K562 (cell line): ENCODE measurements around the gene ACER1. TPM values are rescaled to one million over a fixed set of nuclear protein-coding genes. Genes with fewer than 3 reads are reported as not detected.
A peak's percentile ranks its signal among the peaks of the same experiment; 100 is the strongest.

Source experiments
- ATAC-seq: fragments of 200-7000 bp; cut with Tn5 transposase; 3 replicates; pipeline ENCODE4 v1.9.1; 2020; ENCODE audit warnings: moderate library complexity
- BruUV-seq: library from RNA; stranded (reverse); fragments of 400-500 nt; replicated peaks from 2 replicates; lab custom pipeline; 2021; lab: Mats Ljungman, UMichigan
- CTCF ChIA-PET: fragments of 300-600 bp; formaldehyde crosslinking; extraction: SDS; loops from one replicate; lab custom pipeline; 2021; ENCODE audit warnings: low intra/inter-chr PET ratio; lab: Yijun Ruan, JAX
- POLR2A ChIA-PET: fragments of 300-600, 350-650 bp; sonication (Branson Sonifier 250); formaldehyde crosslinking; extraction: SDS; loops from one replicate; lab custom pipeline; 2021; ENCODE audit warnings: antibody characterized with exemption, inconsistent platforms; lab: Yijun Ruan, JAX
- DNase-seq, 4 experiments: peaks; one replicate each; pipeline versions ENCODE4 v3.0.0 to v3.0.0-alpha.2; 2011 to 2018; ENCODE audit warnings: low spot score in 3 of 4, mixed read lengths in 3 of 4; ENCODE audit errors: extremely low read depth in 1 of 4
- FAIRE-seq: peaks from 2 replicates; lab custom pipeline; 2011; peaks lifted over from hg19 to GRCh38; lab: Jason Lieb, UNC
- H2AFZ ChIP-seq: 2 replicates; pipeline ENCODE4 v1.6.0; 2011; ENCODE audit warnings: low read depth, low read length, control low read depth, inconsistent platforms
- H3K27ac ChIP-seq: fragments of 200-600 bp; 3 replicates; pipeline ENCODE4 v1.8.0; 2011; ENCODE audit warnings: low read depth, mild to moderate bottlenecking, control low read depth, inconsistent platforms, low read length, moderate library complexity, mixed read lengths; ENCODE audit errors: extremely low read depth
- H3K27me3 ChIP-seq, 2 experiments: fragments of 300-600 bp in 1 of 2; 2 replicates in 1 of 2; 3 replicates in 1 of 2; pipeline versions ENCODE4 v1.6.0 to v1.8.0; 2011; ENCODE audit warnings: inconsistent platforms in 2 of 2, low read length in 2 of 2, mild to moderate bottlenecking in 1 of 2, mixed read lengths in 1 of 2, moderate library complexity in 1 of 2; ENCODE audit not compliant: control insufficient read depth in 2 of 2, insufficient read depth in 2 of 2
- H3K36me3 ChIP-seq: fragments of 300-600 bp; 3 replicates; pipeline ENCODE4 v1.8.0; 2011; ENCODE audit warnings: mild to moderate bottlenecking, low read length, inconsistent platforms; ENCODE audit not compliant: control insufficient read depth, insufficient read depth
- H3K4me1 ChIP-seq, 2 experiments: fragments of 200-600 bp in 1 of 2; replicated peaks in 1 of 2; 2 replicates in 1 of 2; 3 replicates in 1 of 2; pipeline versions ENCODE4 v1.5.1 to v1.8.0; 2011; ENCODE audit warnings: inconsistent platforms in 2 of 2, low read length in 2 of 2, mild to moderate bottlenecking in 1 of 2, mixed read lengths in 1 of 2, moderate library complexity in 1 of 2; ENCODE audit not compliant: control insufficient read depth in 2 of 2, insufficient read depth in 2 of 2
- H3K4me2 ChIP-seq: 2 replicates; pipeline ENCODE4 v1.6.1; 2011; ENCODE audit warnings: low read length, control low read depth, inconsistent platforms, mixed read lengths; ENCODE audit not compliant: insufficient read depth
- H3K4me3 ChIP-seq: fragments of 200-600 bp; sonication (generic), shearing (Covaris generic); 2 replicates; pipeline ENCODE4 v1.5.1; 2016; ENCODE audit warnings: control low read depth, inconsistent platforms
- H3K79me2 ChIP-seq: fragments of 200-600 bp; 3 replicates; pipeline ENCODE4 v1.8.0; 2011; ENCODE audit warnings: low read length, inconsistent platforms; ENCODE audit not compliant: control insufficient read depth, insufficient read depth
- H3K9ac ChIP-seq, 2 experiments: 2 replicates each; pipeline versions ENCODE4 v1.6.0 to v1.6.1; 2011; ENCODE audit warnings: low read depth in 2 of 2, low read length in 2 of 2, control low read depth in 1 of 2, inconsistent platforms in 1 of 2, mild to moderate bottlenecking in 1 of 2, mixed read lengths in 1 of 2; ENCODE audit not compliant: insufficient read depth in 1 of 2
- H3K9me1 ChIP-seq: one replicate; pipeline ENCODE4 v1.6.0; 2011; ENCODE audit warnings: inconsistent platforms, mild to moderate bottlenecking, low read length, moderate library complexity; ENCODE audit not compliant: control insufficient read depth, insufficient read depth
- H3K9me3 ChIP-seq: replicated peaks from 2 replicates; pipeline ENCODE4 v1.5.1; 2011; ENCODE audit warnings: low read depth, low read length, inconsistent platforms; ENCODE audit not compliant: control insufficient read depth, insufficient read depth
- H4K20me1 ChIP-seq: replicated peaks from 2 replicates; pipeline ENCODE4 v1.6.1; 2011; ENCODE audit warnings: low read length, inconsistent platforms, mixed read lengths; ENCODE audit not compliant: control insufficient read depth, insufficient read depth
- CBFA2T2 ChIP-seq: fragments of 450-650 bp; conservative IDR thresholded peaks from 2 replicates; pipeline ENCODE4 v1.6.1; 2017; ENCODE audit warnings: mild to moderate bottlenecking
- CHD2 ChIP-seq: IDR thresholded peaks from 2 replicates; pipeline ENCODE4 v1.6.1; 2011; ENCODE audit warnings: low read depth, low read length
- FOXA3 ChIP-seq, 2 experiments: fragments of 450-650 bp in 1 of 2; sonication (generic) in 1 of 2; formaldehyde crosslinking; IDR thresholded peaks in 1 of 2; conservative IDR thresholded peaks in 1 of 2; 2 replicates each; pipeline versions ENCODE4 v1.4.0 to v1.8.0; 2020 to 2022; ENCODE audit warnings: mild to moderate bottlenecking in 2 of 2, missing genetic modification reagents in 1 of 2
- HDAC2 ChIP-seq: fragments of 450-650 bp; IDR thresholded peaks from 2 replicates; pipeline ENCODE4 v1.6.1; 2016; ENCODE audit warnings: mild to moderate bottlenecking
- MYBL2 ChIP-seq, 2 experiments: fragments of 450-650 bp in 1 of 2; sonication (generic) in 1 of 2; formaldehyde crosslinking in 1 of 2; IDR thresholded peaks; 2 replicates each; pipeline versions ENCODE4 v1.6.1 to v1.8.1; 2017 to 2022; ENCODE audit warnings: borderline replicate concordance in 1 of 2, inconsistent platforms in 1 of 2, low read depth in 1 of 2, mild to moderate bottlenecking in 1 of 2, missing genetic modification reagents in 1 of 2, moderate library complexity in 1 of 2
- NEUROD1 ChIP-seq: fragments of 150-350 bp; IDR thresholded peaks from 2 replicates; pipeline ENCODE4 v1.6.1; 2014; ENCODE audit warnings: borderline replicate concordance, low read length, low read depth; ENCODE audit not compliant: partially characterized antibody
- SRSF7 ChIP-seq: fragments of 200-400 bp; formaldehyde crosslinking; optimal IDR thresholded peaks from 2 replicates; pipeline ENCODE3; 2017; ENCODE audit warnings: mild to moderate bottlenecking, low read depth, low read length
- ZBTB1 ChIP-seq: sonication (generic); formaldehyde crosslinking; IDR thresholded peaks from 2 replicates; pipeline ENCODE4 v1.8.1; 2023; ENCODE audit warnings: missing genetic modification reagents, low read depth, mild to moderate bottlenecking, borderline replicate concordance
- ZNF395 ChIP-seq: fragments of 200-800 bp; sonication (Bioruptor generic); IDR thresholded peaks from 2 replicates; pipeline ENCODE4 v1.6.1; 2017; ENCODE audit warnings: missing genetic modification characterization, missing compliant biosample characterization
- ZNF592 ChIP-seq: fragments of 450-650 bp; IDR thresholded peaks from 2 replicates; pipeline ENCODE4 v1.6.1; 2017; ENCODE audit warnings: antibody characterized with exemption, mild to moderate bottlenecking
- WGBS: fragments of 100-300 bp; shearing (Covaris generic); methylation state at CpG from one replicate; pipeline ENCODE4 v1.1.6; 2016; ENCODE audit warnings: low coverage, mixed read lengths; ENCODE audit not compliant: insufficient coverage; ENCODE audit errors: missing lambda C conversion rate; 5-methylcytosine and 5-hydroxymethylcytosine counted together
- in situ Hi-C: fragments of 300-500 bp; cut with MboI; formaldehyde crosslinking; loops from 4 replicates; pipeline ENCODE4 v1.15.0; 2018; ENCODE audit warnings: inconsistent platforms, mixed read lengths
- intact Hi-C: fragments of 100-400 bp; cut with micrococcal nuclease; formaldehyde crosslinking; loops from 2 replicates; pipeline ENCODE4 v1.14.2; 2022
- polyA plus RNA-seq, 8 experiments: library from polyadenylated mRNA; depleted of rRNA in 4 of 8; stranded (reverse) in 5 of 8; unstranded in 3 of 8; fragments of >200 nt; fragmentation: Nextera tagmentation in 2 of 8; fragmentation: Illumina TruSeq in 1 of 8; extraction: Ambion mirVana in 2 of 8; extraction: Trizol in 1 of 8; gene quantifications; 2 replicates each; pipeline versions ENCODE4 v1.2.1 to v1.2.3, GENCODE V29; 2011 to 2014; ENCODE audit warnings: inconsistent platforms in 1 of 8, missing spikeins in 1 of 8
- total RNA-seq, 7 experiments: library from RNA; depleted of rRNA in 6 of 7; stranded (reverse); fragments of >200 nt in 6 of 7; fragmentation: Illumina TruSeq in 2 of 7; extraction: Trizol in 2 of 7; gene quantifications; 2 replicates each; pipeline versions ENCODE4 v1.2.1 to v1.2.3, GENCODE V29; 2011 to 2021; ENCODE audit warnings: low replicate concordance in 1 of 7
- TF ChIP-seq, protein P1 (sequence below): fragments of 250-450 bp; sonication (Bioruptor Pico); IDR thresholded peaks from 2 replicates; pipeline ENCODE4 v1.5.0; 2020; ENCODE audit warnings: mild to moderate bottlenecking, borderline replicate concordance

ACER1 gene
- total and polyA plus RNA-seq, 9 of the 15 experiments (the other 6 are each of a cell fraction or from before 2014, with no cell fraction given) = not detected

DNA sequence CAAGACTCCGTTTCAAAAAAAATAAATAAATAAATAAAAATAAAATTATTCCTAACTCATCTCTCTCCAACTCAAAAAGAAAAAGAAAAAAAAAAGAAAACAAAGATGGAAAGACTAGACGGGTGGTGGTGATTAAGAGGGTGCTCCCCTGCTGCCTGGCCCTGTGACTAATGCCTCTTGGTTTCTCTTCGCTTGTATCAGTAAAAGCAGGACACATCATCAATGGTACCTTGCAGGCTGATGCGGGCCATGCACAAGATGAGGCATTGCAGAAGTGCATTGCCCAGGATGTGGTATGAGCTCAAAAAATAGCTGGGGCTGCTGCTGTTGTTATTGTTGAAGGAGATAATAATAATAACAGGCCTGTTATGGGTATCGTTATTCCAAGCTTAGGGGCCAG lies 14.6 kb downstream of the ACER1 start:
- ATAC-seq (no peak), DNase-seq (no peak), FAIRE-seq (peak; percentile 44)
- H3K4me2 ChIP-seq = no peak overlapping the region
- H3K27ac ChIP-seq = no peak overlapping the region
- TF ChIP-seq ZNF395 (CRISPR knock-in tag) (no peak), CBFA2T2 (no peak), FOXA3 (CRISPR knock-in tag; conservative IDR thresholded peaks at IDR 0.05 in 1 of 2, IDR thresholded peaks at IDR 0.05 in 1 of 2) (no peak), SRSF7 (no peak), MYBL2 (IDR thresholded peaks at IDR 0.05; ENCODE audit: low read depth) (no peak), MYBL2 (CRISPR knock-in tag; IDR thresholded peaks at IDR 0.05; ENCODE audit: borderline replicate concordance) (no peak), ZBTB1 (no peak), NEUROD1 (no peak), ZNF592 (no peak), HDAC2 (no peak), CHD2 (no peak)
- TF ChIP-seq, protein P1, sequence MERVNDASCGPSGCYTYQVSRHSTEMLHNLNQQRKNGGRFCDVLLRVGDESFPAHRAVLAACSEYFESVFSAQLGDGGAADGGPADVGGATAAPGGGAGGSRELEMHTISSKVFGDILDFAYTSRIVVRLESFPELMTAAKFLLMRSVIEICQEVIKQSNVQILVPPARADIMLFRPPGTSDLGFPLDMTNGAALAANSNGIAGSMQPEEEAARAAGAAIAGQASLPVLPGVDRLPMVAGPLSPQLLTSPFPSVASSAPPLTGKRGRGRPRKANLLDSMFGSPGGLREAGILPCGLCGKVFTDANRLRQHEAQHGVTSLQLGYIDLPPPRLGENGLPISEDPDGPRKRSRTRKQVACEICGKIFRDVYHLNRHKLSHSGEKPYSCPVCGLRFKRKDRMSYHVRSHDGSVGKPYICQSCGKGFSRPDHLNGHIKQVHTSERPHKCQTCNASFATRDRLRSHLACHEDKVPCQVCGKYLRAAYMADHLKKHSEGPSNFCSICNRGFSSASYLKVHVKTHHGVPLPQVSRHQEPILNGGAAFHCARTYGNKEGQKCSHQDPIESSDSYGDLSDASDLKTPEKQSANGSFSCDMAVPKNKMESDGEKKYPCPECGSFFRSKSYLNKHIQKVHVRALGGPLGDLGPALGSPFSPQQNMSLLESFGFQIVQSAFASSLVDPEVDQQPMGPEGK = no peak
- no peaks in the 10 kb centered on the region for H3K9me1 ChIP-seq
- H3K36me3 ChIP-seq = no peaks in the 10 kb centered on the region
- H3K9me3 ChIP-seq = 0 out of 2 replicates have a peak, but pooled peaks cover 4% of the 10 kb centered on the region
- H3K27me3 ChIP-seq = peaks cover 20 to 49% of the 10 kb centered on the region in 2 experiments
- H3K9ac ChIP-seq = no peak overlapping the region
- no peaks in the 10 kb centered on the region for H3K4me1 ChIP-seq
- no peaks in the 10 kb centered on the region for H4K20me1 ChIP-seq
- 7% methylated on average over 5 of the region's 5 CpGs for WGBS
- no peaks in the 10 kb centered on the region for H3K79me2 ChIP-seq
- BruUV-seq = no TSS peak
- ChIA-PET POLR2A (interaction anchor here (1.1 kb wide), 1 partner anchor 8 kb away, joined by 3 read pairs; no protein-coding TSS in a partner anchor), CTCF (no interaction called here)
- no peak overlapping the region for H3K4me3 ChIP-seq
- H2AFZ ChIP-seq = no peak overlapping the region
- in situ Hi-C loops (no loop called here), intact Hi-C loops (loop anchor here (10.0 kb wide), 1 partner anchor 106 kb away; the partner anchor contains the start of gene KHSRP)
